Lung (tissue), 12 donors: ENCODE results near the gene DACH2. TPM values are rescaled to one million over a fixed set of nuclear protein-coding genes. Genes with fewer than 3 reads are reported as not detected.

ENCODE experiments used
- ATAC-seq: fragments of 200-7000 bp; cut with Tn5 transposase; one replicate; pipeline ENCODE4 v1.9.1; 2020; ENCODE audit warnings: moderate number of reproducible peaks; ENCODE audit not compliant: insufficient read depth, low FRiP score
- DNase-seq, 3 donors: peaks; one replicate each; pipeline ENCODE4 v3.0.0-alpha.2; 2013 to 2017
- H3K27ac ChIP-seq, 2 donors: one replicate each; pipeline ENCODE4 v1.5.1; 2013; ENCODE audit warnings: mild to moderate bottlenecking in 2 of 2, moderate library complexity in 2 of 2, control low read depth in 1 of 2, inconsistent platforms in 1 of 2, low read depth in 1 of 2, low read length in 1 of 2
- H3K27me3 ChIP-seq, 3 donors: one replicate each; pipeline ENCODE4 v1.5.1; 2013; ENCODE audit warnings: low read length in 2 of 3; ENCODE audit not compliant: control insufficient read depth in 3 of 3, insufficient read depth in 3 of 3
- H3K36me3 ChIP-seq, 4 donors: one replicate each; pipeline ENCODE4 v1.5.1; 2013; ENCODE audit warnings: low read length in 4 of 4, mild to moderate bottlenecking in 1 of 4, moderate library complexity in 1 of 4; ENCODE audit not compliant: control insufficient read depth in 4 of 4, insufficient read depth in 4 of 4
- H3K4me1 ChIP-seq, 5 donors: one replicate each; pipeline ENCODE4 v1.5.1; 2013; ENCODE audit warnings: low read length in 5 of 5, mild to moderate bottlenecking in 2 of 5, moderate library complexity in 1 of 5; ENCODE audit not compliant: control insufficient read depth in 5 of 5, insufficient read depth in 5 of 5
- H3K4me3 ChIP-seq: one replicate; pipeline ENCODE4 v1.5.1; 2013; ENCODE audit warnings: mild to moderate bottlenecking, control low read depth, moderate library complexity
- H3K9ac ChIP-seq, 2 donors: one replicate each; pipeline ENCODE4 v1.5.1; 2013; ENCODE audit warnings: low read length in 2 of 2, control low read depth in 1 of 2; ENCODE audit not compliant: insufficient read depth in 1 of 2
- H3K9me3 ChIP-seq, 4 donors: one replicate each; pipeline ENCODE4 v1.5.1; 2013; ENCODE audit warnings: low read length in 3 of 4, mild to moderate bottlenecking in 1 of 4, moderate library complexity in 1 of 4; ENCODE audit not compliant: control insufficient read depth in 4 of 4, insufficient read depth in 3 of 4
- CTCF ChIP-seq: IDR thresholded peaks from 2 replicates; pipeline ENCODE4 v1.5.1; 2012; ENCODE audit warnings: mild to moderate bottlenecking; ENCODE audit errors: control extremely low read depth, extremely low read depth
- WGBS, 2 donors: extraction: QIAGEN DNeasy Blood & Tissue Kit; methylation state at CpG; one replicate each; pipeline ENCODE4 v1.1.7; 2013; 5-methylcytosine and 5-hydroxymethylcytosine counted together
- polyA plus RNA-seq, 2 donors: library from polyadenylated mRNA; stranded (reverse); fragments of 200-250 nt; gene quantifications; one replicate each; pipeline ENCODE4 v1.2.1, GENCODE V29; 2013
- total RNA-seq, 2 donors: library from RNA; depleted of rRNA in 1 of 2; stranded (reverse); fragments of >200 nt in 1 of 2; gene quantifications; one replicate each; pipeline ENCODE4 v1.2.1, GENCODE V29; 2014 to 2021
- donor health status: control.
- donor health status: control.
- donor health status: Bipolar disorder and iron deficiency.
- donor health status: healthy.
- donor health status: DM: yes; HTN: yes; CAD: no.

The DACH2 gene
- total and polyA plus RNA-seq, 4 donors = 0.03 to 4.6 TPM; not detected in 2

- Histone ChIP-seq H3K27ac (no peak overlapping the region), H3K36me3 (no peaks in the 10 kb centered on the region), H3K27me3 (no peaks in the 10 kb centered on the region), H3K9me3 (peaks cover 0 to under 1% (median 0%) of the 10 kb centered on the region in 4 donors), H3K4me3 (no peak overlapping the region), H3K4me1 (no peaks in the 10 kb centered on the region), H3K9ac (no peak overlapping the region)
- WGBS, 2 donors = 67 to 88% methylated on average over 1 of the region's 1 CpG
- no peak for TF ChIP-seq CTCF
- DNase-seq (peak in 2 of 3 donors; percentile 3 to 18), ATAC-seq (no peak)
Observed at GRCh38 chrX:86421771-86422170, 273.5 kb downstream of the DACH2 start.

- Histone ChIP-seq H3K4me1 (no peaks in the 10 kb centered on the region), H3K27ac (no peak overlapping the region), H3K4me3 (no peak overlapping the region), H3K36me3 (no peaks in the 10 kb centered on the region), H3K9ac (no peak overlapping the region), H3K27me3 (no peaks in the 10 kb centered on the region), H3K9me3 (no peaks in the 10 kb centered on the region)
- DNase-seq (no peak), ATAC-seq (no peak)
- no peak for TF ChIP-seq CTCF
Observed at GRCh38 chrX:86436116-86436515, 287.9 kb downstream of the DACH2 start.

- Histone ChIP-seq H3K27ac (no peak overlapping the region), H3K9me3 (no peaks in the 10 kb centered on the region), H3K36me3 (no peaks in the 10 kb centered on the region), H3K27me3 (no peaks in the 10 kb centered on the region), H3K9ac (no peak overlapping the region), H3K4me1 (no peaks in the 10 kb centered on the region), H3K4me3 (no peak overlapping the region)
- ATAC-seq (no peak), DNase-seq (peak in 1 of 3 donors; percentile 1)
- 59 to 83% methylated on average over 4 to 5 of the region's 5 CpGs for WGBS, 2 donors
- no peak for TF ChIP-seq CTCF
Observed at GRCh38 chrX:86455495-86455894, 307.2 kb downstream of the DACH2 start.

GRCh38 chrX:86460760-86461159 is 312.5 kb downstream of the DACH2 start:
- 45 to 73% methylated on average over 3 of the region's 3 CpGs for whole genome bisulfite sequencing, 2 donors
- H3K9me3 ChIP-seq = no peaks in the 10 kb centered on the region
- no peaks in the 10 kb centered on the region for H3K36me3 ChIP-seq
- H3K27me3 ChIP-seq = no peaks in the 10 kb centered on the region
- TF ChIP-seq CTCF = no peak
- H3K9ac ChIP-seq = no peak overlapping the region
- H3K27ac ChIP-seq = no peak overlapping the region
- ATAC-seq = no peak
- DNase-seq = no peak
- H3K4me3 ChIP-seq = no peak overlapping the region
- no peaks in the 10 kb centered on the region for H3K4me1 ChIP-seq
